ENCODE results near the gene CREM. TPM values are rescaled to one million over a fixed set of nuclear protein-coding genes. Genes with fewer than 3 reads are reported as not detected.

CREM gene
- total and polyA plus RNA-seq, 4 donors: 26.8 to 44.7 (median 38.3) TPM

- 95% methylated on average over 8 of the region's 8 CpGs for WGBS, 2 donors
- H3K4me3 ChIP-seq: no peak overlapping the region
- H3K36me3 ChIP-seq (ENCODE audit: control insufficient read depth in 4 of 4, insufficient read depth in 4 of 4, low read length in 4 of 4): no peaks in the 10 kb centered on the region
- DNase-seq: no peak
- no peaks in the 10 kb centered on the region for H3K9me3 ChIP-seq (ENCODE audit: control insufficient read depth in 4 of 4, insufficient read depth in 3 of 4, low read length in 3 of 4)
- no peaks in the 10 kb centered on the region for H3K4me1 ChIP-seq (ENCODE audit: control insufficient read depth in 5 of 5, insufficient read depth in 5 of 5, low read length in 5 of 5)
- TF ChIP-seq CTCF (IDR thresholded peaks at IDR 0.05; ENCODE audit: control extremely low read depth, extremely low read depth): no peak
- no peak for ATAC-seq (ENCODE audit: insufficient read depth, low FRiP score)
- no peak overlapping the region for H3K27ac ChIP-seq (ENCODE audit: low read depth in 1 of 2, low read length in 1 of 2)
- no peaks in the 10 kb centered on the region for H3K27me3 ChIP-seq (ENCODE audit: control insufficient read depth in 3 of 3, insufficient read depth in 3 of 3, low read length in 2 of 3)
- no peak overlapping the region for H3K9ac ChIP-seq (ENCODE audit: insufficient read depth in 1 of 2, low read length in 2 of 2)
These were observed 97.5 kb downstream of the CREM start for GRCh38 chr10:35224045-35224740.

- no peak for TF ChIP-seq CTCF (IDR thresholded peaks at IDR 0.05; ENCODE audit: control extremely low read depth, extremely low read depth)
- H3K36me3 ChIP-seq (ENCODE audit: control insufficient read depth in 4 of 4, insufficient read depth in 4 of 4, low read length in 4 of 4): no peaks in the 10 kb centered on the region
- H3K4me3 ChIP-seq: no peak overlapping the region
- ATAC-seq (ENCODE audit: insufficient read depth, low FRiP score): no peak
- no peaks in the 10 kb centered on the region for H3K27me3 ChIP-seq (ENCODE audit: control insufficient read depth in 3 of 3, insufficient read depth in 3 of 3, low read length in 2 of 3)
- H3K9me3 ChIP-seq (ENCODE audit: control insufficient read depth in 4 of 4, insufficient read depth in 3 of 4, low read length in 3 of 4): no peaks in the 10 kb centered on the region
- WGBS, 2 donors: 43 to 51% methylated on average over 5 of the region's 5 CpGs
- no peak overlapping the region for H3K9ac ChIP-seq (ENCODE audit: insufficient read depth in 1 of 2, low read length in 2 of 2)
- no peak for DNase-seq
- no peak overlapping the region for H3K27ac ChIP-seq (ENCODE audit: low read depth in 1 of 2, low read length in 1 of 2)
- H3K4me1 ChIP-seq (ENCODE audit: control insufficient read depth in 5 of 5, insufficient read depth in 5 of 5, low read length in 5 of 5): no peaks in the 10 kb centered on the region
These were observed 98.6 kb downstream of the CREM start for GRCh38 chr10:35225204-35225603.

GRCh38 chr10:35226507-35226906 is 99.9 kb downstream of the CREM start:
- Histone ChIP-seq H3K4me3 (no peak overlapping the region), H3K4me1 (ENCODE audit: control insufficient read depth in 5 of 5, insufficient read depth in 5 of 5, low read length in 5 of 5) (no peaks in the 10 kb centered on the region), H3K27ac (ENCODE audit: low read depth in 1 of 2, low read length in 1 of 2) (no peak overlapping the region), H3K9me3 (ENCODE audit: control insufficient read depth in 4 of 4, insufficient read depth in 3 of 4, low read length in 3 of 4) (no peaks in the 10 kb centered on the region), H3K27me3 (ENCODE audit: control insufficient read depth in 3 of 3, insufficient read depth in 3 of 3, low read length in 2 of 3) (no peaks in the 10 kb centered on the region), H3K9ac (ENCODE audit: insufficient read depth in 1 of 2, low read length in 2 of 2) (no peak overlapping the region), H3K36me3 (ENCODE audit: control insufficient read depth in 4 of 4, insufficient read depth in 4 of 4, low read length in 4 of 4) (no peaks in the 10 kb centered on the region)
- no peak for TF ChIP-seq CTCF (IDR thresholded peaks at IDR 0.05; ENCODE audit: control extremely low read depth, extremely low read depth)
- DNase-seq (no peak), ATAC-seq (ENCODE audit: insufficient read depth, low FRiP score) (no peak)
- 90 to 91% methylated on average over 3 of the region's 3 CpGs for WGBS, 2 donors

GRCh38 chr10:35228058-35228457 is 101.4 kb downstream of the CREM start:
- Histone ChIP-seq H3K36me3 (ENCODE audit: control insufficient read depth in 4 of 4, insufficient read depth in 4 of 4, low read length in 4 of 4) (no peaks in the 10 kb centered on the region), H3K4me3 (no peak overlapping the region), H3K4me1 (ENCODE audit: control insufficient read depth in 5 of 5, insufficient read depth in 5 of 5, low read length in 5 of 5) (peaks cover 0 to 5% (median 0%) of the 10 kb centered on the region in 5 donors), H3K9ac (ENCODE audit: insufficient read depth in 1 of 2, low read length in 2 of 2) (no peak overlapping the region), H3K27ac (ENCODE audit: low read depth in 1 of 2, low read length in 1 of 2) (no peak overlapping the region), H3K27me3 (ENCODE audit: control insufficient read depth in 3 of 3, insufficient read depth in 3 of 3, low read length in 2 of 3) (no peaks in the 10 kb centered on the region), H3K9me3 (ENCODE audit: control insufficient read depth in 4 of 4, insufficient read depth in 3 of 4, low read length in 3 of 4) (no peaks in the 10 kb centered on the region)
- WGBS, 2 donors: 87 to 93% methylated on average over 1 of the region's 1 CpG
- DNase-seq: no peak
- TF ChIP-seq CTCF (IDR thresholded peaks at IDR 0.05; ENCODE audit: control extremely low read depth, extremely low read depth): no peak
- no peak for ATAC-seq (ENCODE audit: insufficient read depth, low FRiP score)
